ENCODE measurements around the gene KCTD11.

- TF ChIP-seq CTCF (conservative IDR thresholded peaks at IDR 0.05) (no peak), EZH2 (IDR thresholded peaks at IDR 0.05; ENCODE audit: low read depth) (no peak)
These were observed 4.8 kb downstream of the KCTD11 start for GRCh38 chr17:7356756-7357155.
